SK-N-DZ (cell line): ENCODE measurements around the gene MSI2.

ENCODE experiments used
- DNase-seq: peaks from one replicate; pipeline ENCODE4 v3.0.0-alpha.2; 2015; ENCODE audit warnings: low spot score

The MSI2 gene

DNA sequence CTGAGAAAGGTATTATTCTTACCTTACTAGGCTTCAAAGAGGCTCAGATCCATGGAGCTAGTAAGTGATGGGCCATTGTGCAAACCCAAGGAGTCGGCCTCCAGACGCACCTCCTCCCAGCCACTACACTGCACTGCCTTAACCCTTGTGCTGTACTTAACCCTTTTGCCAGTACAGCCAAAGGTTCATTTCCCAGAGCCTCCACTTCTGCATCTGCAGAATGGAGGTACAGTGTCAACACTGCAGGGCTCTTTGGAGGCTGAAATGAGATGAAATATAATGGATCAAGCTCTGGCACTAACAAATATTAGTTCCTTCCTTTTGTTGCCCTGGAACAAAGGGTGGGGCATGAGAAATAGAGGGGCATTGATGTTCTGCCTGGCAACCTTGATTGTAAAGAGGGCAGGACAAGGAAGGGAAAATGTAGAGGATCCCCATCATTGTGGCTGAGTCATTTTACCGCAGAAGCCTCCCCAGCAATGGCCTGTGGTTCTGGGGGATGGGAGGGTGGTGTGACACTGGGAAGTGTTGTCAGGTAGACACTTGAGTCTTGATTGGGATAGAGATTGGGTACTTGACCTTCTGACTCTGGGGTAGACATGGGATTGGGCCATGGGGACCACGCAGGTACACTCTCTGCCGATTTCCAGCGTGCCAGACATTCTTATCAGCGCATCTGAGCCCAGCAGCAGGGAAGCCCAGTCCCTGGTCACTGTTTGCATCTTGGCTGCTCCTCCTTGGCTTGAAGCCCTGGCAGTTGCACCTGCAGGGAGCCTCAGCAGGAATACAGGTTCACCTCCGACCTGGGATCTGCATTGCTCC, 84.0 kb downstream of the MSI2 start:
- DNase-seq, result no peak

DNA sequence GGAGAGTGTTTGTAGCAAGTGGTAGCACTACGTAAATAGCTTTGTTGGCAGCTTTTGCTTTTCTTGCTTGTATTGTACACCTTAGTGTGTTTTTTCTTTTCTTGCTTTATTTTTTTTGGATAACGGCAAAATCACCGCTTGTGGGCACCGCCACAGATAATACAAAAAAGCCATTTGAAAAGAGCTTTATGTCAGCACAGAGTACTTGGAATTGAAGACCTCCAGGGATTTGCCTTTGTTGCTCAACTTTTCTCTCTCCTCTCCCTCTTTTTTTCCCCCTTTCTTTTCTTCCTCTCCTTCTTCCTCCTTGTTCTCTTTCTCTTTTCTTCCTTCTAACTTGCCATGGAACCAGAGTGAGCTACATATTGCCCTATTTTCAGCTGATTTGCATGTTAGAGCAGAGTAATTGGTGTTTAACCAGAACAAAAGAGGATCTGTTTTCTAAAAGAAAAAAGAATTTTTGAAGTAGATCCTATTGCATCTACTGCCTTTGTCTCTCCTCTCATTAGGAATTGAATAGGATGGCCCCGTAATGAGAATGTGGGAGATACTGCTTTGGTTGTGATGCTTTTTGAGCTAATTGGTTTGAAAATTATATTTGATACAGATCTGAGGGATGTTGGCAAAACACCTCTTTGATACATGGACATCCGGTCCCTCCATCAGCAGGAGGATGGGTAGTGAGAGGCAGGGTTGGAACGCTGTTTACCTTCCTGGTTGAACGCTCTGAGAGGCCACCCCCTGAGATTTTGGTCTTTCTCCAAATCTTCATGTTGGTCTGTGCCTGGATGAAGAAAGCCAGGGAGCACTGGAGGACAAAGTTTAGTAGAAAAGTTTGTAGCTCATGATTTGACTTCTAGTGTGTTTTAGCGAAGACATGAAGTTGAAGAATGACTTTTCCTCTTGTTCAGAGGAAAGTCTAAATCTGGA, 85.6 kb downstream of the MSI2 start:
- DNase-seq, result no peak

DNA sequence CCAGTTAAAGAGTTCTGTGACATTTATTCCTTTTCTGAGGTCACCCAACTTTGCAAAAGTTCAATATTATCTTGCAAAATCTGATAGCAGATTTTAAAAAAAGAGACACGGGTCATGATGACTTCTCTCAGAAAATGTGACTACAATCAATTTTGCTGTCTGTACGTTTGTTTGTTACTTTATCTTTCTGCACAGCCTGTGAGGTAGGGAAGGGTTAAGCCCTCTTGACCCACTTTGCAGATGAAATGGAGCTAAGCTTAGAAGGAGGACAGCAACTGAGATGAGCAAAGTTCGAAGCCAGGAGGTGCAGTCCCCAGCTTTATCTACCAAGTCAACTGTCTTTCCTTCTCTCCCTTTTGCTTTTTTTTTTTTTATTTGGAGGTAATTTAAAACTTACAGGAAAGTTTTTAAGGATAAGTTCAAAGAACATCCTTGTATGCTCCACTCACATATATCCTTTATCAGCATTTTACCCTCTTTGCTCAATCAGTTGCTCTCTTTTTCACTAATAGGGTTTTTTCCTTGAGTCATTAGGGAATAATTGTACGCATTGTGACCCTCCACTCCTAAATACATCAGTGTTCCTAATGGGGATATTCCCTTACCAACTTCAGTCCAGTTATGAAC, 86.8 kb downstream of the MSI2 start:
- DNase-seq, result no peak

DNA sequence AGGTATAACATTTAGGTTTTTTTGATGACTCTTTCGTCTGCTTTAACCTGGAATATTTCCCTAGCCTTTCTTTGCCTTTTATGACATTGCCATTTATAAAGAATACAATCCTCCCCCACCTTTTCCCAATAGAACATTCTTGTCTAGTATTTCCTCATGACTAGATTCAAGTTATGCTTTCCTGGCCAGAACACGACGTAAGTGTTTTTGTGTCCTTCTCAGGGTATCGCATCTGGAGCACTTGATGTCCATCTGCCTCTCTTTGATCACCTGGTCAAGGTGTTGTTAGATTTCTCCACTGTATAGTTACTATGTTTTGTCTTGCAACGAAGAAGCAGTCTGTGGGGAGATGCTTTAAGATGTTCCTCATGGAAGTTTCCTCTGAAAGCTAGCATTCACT, 87.4 kb downstream of the MSI2 start:
- DNase-seq, result no peak

DNA sequence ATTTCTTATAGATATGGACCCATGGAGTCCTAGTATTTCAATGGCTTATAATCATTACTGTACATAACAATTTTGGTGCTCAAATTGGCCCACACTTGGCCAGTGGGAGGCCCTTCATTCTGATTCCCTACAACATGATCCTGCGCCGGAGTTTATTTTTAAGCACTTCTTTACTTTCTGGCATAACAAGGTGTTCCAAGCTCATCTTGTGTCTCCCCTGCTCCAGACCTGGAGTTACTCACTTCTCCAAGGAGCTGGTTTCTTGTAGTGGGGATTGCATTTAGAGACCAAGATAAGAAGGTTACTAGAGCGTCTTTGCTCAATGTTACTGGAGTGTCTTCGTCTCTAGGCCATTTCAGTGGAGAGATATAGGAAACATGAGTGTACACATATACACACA, 87.9 kb downstream of the MSI2 start:
- no peak for DNase-seq

DNA sequence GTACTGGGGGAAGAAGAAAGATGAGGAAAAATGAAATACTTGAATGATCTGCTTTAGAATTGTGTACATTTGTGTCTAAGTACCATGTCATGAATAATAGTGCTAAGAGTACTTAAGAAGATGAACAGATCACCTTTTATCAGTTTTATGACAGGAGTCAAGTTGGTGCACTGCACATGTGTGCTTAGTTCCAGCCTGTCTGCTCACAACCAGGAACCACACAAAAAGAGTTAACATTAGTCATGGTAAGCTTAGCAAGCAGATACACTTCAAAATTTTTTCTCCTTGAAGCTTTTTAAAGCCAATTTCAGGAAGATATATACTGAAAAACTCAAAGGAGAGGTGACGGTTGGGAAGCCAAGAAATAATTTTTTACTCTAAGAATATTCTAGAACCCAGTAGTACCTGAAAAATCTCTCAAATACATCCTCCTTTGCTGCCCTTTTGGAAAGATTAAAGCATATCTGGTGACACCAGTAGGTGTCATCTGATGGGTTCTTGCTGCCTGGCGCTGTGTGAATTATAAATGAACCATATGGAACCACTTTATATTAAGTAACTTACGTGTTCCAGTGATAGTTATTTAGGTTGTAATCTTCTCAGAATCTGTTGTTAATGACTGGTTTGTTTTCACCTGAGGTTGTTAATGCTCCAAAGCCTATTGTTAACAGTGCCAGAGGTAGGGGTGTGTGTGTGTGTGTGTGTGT, 93.4 kb downstream of the MSI2 start:
- peak; percentile 39 for DNase-seq

DNA sequence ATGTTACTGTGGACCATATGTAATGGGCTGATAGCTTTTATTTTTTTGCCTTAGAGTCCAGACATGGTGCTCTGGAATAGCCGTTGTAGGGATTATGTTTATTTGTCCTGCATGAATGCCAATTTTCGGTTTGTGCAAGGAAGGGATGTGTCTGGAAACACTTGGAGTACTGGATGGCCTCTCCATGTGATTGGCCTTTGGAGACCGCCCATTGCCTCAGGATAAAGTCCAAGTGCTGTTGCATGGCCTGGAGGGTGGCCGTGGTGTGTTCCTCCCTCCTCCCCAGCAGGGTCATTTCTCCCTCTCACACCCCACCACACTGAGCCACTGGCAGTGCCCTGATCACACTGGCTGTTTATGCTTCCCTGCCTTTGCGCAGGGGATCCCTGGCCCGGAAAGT, 93.9 kb downstream of the MSI2 start:
- no peak for DNase-seq

DNA sequence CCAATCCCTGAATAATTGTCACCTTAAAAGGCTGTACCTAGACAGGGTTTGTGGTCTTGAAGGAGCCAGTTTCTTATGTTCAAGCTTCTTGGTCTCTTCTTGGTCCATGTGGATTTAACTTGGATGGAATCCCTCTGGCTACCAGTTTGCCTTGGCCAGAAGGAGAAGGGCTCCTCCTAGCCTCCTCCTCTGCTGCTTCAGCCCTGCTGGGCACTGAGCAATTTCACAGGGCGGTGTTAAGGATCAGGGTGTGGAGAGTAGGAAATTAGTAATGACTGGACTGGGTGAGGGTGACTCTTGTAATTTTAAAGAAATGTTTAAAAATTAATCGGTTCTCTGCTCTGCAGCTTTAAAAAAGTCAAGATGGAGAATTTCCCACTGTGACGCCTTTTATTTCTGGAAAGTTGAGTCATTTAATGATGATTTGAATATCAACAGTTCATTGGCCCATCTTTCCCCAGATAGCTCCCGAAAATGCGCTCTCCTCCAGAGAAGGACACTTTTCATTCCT, 96.4 kb downstream of the MSI2 start:
- no peak for DNase-seq

DNA sequence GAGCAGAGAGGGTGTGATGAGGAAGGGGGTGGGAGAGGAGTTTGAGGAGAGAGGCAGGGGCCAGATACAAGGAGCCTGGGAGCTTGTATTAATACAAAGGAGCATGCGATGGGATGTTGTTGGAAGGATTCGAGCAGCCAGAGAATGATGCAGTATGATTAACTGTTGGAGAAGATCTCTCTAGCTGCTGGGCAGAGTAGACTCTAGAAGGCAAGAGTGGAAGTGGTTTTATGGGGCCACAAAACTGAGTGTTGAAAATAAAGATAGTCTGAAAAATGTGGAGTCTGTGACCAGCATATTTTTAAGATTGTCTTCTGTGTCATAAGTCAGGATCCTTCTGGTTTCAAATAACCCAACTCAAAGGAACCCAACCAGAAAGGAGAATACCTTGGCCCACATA, 98.3 kb downstream of the MSI2 start:
- DNase-seq, result no peak

DNA sequence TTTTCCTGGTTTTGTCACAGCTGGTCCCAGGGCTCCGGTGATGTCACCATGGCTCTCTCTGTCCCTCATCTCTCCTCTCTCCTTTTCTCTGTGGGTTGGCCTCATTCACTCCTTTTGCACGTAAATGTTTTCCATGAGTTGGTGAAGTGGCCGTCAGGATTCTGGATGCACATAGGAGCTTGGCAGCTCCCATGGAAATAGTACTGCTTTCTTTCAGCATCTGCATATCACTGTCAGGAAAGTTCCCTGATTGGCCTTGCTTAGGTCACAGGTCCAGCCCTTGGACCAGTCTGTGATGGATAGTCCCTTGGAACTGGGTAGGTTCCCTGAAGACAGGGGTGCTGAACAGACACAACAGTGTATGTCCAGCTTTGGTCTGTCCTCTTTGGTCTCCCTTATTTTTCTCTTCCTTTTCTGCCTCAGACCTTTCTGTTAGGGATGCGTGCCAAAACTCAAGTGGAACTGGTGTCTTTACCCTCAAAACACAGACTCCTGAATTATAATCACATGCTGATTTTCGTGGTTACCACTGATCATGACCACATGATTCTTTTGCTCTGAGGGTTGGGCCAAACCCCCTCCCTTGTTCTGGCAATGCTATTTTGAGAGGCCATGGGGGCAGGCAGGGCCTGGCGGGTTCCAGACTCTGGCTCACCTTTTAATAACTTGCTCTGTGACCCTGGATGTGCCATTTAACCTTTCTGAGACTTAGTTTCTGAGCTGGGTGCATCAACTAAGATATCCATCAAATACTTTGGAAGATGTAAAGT, 99.0 kb downstream of the MSI2 start:
- no peak for DNase-seq

DNA sequence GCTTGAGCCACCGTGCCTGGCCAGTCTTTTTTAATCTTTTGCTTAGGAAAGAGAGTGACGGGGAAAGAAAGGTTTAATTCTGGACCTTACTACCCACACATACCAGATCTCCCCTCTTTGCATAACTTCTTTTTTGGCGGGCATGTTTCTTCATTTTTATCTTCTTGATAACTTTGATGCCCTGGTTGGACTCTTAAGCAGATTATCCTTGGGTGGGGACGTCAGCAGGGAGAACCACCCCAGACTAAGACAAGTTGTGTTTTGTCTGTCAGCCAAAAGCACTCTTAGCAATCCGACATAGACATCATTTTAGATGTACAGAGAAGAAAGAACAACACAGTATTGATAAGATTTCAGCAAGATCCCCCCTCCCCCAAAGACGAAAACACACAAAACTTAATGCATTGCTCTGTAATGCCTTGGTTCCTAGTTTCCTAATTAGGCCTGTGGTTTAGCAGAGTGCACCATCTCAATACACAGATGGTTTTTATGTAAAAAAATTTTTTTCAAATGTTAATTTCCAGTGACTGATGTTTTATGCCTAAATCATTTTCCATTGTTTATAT, 99.9 kb downstream of the MSI2 start:
- no peak for DNase-seq

DNA sequence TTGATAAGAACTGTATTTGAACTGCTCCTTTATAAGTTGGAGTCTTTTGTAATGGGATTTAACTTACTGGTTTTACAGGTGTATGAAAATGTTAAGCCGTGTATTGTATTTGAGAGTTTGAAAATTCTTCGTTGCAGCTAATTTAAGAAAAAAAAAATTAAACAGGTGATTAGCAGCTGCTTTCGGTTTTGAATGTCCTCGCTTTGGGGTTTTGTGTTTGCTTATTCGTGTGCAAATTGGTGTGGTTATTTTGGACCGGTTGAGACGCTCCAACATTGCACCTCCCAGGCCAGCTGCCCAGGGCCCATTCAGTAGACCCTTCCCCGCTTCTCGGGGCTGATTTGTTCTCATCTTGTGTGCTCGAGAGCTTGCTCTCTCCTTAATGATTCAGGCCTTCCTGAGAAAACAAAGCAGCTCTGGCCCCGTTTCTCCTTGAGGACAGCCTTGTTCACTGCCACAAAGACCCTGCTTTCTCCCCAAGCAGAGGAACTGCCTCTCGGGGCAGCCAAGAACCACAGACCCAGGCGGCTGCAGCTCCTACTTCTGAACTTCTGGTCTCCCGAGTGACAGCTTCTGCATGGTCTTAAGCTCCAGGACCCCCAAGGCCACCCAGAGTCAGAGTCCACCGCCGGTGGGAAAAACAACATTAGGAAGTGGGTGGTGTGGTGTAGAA, 100.5 kb downstream of the MSI2 start:
- DNase-seq, result no peak

DNA sequence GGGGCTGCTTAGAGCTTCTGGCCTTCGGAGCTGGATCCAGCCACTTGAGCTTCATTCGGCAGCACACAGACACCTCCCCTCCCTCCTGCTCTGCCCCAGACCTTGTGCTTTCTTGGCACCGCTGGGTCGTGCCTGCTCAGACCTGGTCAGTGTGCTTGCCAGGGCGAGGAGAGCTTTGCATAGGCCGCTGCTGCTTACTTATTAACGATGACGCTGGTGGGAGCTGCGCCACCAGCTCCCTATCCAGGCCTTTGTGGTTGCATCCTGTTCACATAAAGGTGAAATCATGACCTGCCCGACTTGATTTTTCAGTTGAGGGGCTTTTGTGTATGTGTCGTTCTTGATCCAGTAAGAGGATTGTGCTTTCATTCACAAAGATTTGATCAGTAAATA, 101.1 kb downstream of the MSI2 start:
- DNase-seq, result no peak

DNA sequence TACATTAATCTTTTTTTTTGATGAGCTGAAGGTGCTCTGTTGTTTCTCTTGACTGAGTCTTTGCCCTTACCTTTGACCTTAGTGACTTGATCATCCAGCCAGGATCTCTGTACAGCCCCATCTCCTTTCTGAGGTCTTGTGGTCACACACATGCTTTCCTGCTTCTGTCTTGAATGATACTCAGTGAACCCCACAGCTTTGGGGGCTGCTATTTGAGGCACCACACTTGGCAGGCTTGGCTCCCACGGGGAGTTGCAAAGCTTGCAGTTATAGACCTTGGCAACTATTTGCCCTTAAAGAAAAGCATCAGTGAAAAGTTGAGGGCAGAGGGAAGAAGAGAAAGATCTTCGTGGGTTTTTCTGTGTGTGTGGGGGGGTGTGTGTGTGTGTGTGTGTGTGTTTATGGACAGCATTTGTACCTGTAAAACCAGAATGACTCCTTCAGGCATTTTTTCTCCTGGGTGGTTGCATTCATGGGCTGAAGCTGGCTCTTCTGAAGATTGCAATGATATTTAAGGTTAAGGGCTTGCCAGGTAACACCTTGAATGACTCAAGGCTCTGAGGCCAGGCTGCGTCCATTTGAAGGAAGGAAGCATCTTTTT, 101.6 kb downstream of the MSI2 start:
- DNase-seq, result no peak

DNA sequence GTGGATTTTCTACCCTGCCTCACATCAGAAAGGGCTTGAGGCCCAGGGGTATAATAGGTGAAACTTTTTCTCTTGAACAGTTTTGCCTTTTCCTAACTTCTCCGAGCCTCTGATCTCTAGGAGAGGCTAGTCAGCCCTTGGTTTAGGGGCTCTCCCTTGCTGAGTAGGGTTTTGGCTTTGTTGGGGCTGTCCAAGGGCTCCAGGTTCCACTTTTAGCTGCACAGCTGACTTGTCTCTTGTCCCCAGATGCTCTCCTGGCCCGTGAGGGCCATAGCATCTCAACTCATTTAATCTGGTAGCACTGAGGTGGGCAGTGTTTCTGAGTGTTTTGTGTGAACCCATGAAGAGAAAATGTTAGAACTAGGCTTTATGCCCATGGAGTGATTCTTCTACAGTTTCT, 103.9 kb downstream of the MSI2 start:
- DNase-seq, result no peak

DNA sequence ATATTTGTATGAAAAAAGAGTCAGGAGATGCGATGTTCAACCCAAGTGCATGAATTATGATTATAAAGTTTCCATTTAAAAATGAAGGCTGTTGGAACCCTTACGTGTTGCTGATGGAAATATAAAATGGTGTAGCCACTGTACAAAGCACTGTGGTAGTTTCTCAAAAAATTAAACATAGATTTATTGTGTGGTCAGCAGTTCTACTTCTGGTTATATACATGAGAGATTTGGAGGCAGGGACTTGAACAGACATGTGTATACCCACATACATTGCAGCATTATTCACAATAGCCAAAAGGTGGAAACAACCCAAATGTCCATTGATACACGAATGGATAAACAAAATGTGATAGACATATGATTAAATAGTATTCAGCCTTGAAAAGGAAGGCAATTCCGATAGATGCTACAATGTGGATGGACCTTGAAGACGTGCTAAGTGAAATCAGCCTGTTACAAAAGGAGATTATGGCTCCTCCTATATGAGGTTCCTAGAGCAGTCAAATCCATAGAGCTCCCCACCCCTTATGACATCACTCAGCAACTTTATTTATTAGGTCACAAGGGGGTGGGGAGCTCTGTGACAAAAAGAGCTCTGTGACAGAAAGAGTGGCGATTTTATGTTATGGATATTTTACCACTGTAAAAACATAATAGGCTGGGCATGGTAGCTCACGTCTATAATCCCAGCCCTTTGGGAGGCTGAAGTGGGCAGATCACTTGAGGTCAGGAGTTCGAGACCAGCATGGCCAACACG, 106.7 kb downstream of the MSI2 start:
- DNase-seq, result no peak

DNA sequence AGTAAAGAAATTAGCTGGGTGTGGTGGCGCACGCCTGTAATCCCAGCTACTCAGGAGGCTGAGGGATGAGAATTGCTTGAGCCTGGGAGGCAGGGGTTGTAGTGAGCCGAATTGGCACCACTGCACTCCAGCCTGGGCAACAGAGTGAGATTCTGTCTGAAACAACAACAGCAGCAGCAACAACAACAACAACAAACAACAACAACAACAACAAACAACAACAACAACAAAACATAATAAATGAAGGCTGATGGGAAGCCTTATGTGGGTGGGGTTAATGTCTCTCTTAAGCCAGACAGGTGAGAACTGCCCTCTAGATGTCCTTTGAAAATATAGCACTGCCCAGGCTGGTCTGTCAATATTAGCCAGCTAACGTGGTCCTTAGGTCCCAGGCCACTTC, 107.3 kb downstream of the MSI2 start:
- DNase-seq, result no peak

DNA sequence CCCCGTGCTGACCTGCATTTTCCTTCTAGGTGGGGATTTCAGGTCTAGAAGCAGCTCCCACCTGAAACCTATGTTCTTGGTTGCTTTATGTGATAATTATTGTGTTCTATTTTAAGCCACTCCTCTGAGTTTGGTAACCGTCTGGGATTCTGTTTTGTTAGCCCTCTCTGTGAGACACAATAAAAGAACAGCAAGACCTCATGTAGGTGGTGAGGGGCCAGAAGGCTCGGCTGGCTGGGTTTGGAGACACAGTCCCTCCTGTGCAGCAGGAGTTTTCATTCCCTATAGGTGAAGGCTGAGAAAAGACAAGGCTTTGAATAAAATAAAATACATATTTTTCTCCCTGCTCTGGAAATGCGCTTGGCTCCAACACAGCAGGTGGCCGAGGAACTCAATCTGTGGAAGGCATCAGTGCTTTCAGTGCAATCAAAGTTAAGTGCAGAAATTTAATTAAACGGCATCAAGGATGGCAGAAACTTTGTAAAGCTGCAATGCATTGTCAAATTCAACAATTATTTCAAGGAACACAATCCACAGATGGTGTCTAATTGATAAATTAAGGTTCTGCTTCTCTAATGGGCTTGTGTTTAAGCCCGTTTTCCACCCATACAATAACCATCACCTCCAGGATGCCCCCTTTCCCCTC, 107.8 kb downstream of the MSI2 start:
- peak; percentile 81 for DNase-seq
